ENCODE measurements around the gene UBE2O.

The UBE2O gene

GRCh38 chr17:76485569-76485968, 32.6 kb upstream of the UBE2O start:
- DNase-seq (ENCODE audit: low spot score) = peak; percentile 70

- DNase-seq (ENCODE audit: low spot score) = no peak
Observed at GRCh38 chr17:76484228-76484725, 31.3 kb upstream of the UBE2O start.

GRCh38 chr17:76481071-76481655, 28.2 kb upstream of the UBE2O start:
- DNase-seq (ENCODE audit: low spot score) = peak; percentile 60

GRCh38 chr17:76480632-76481031, 27.7 kb upstream of the UBE2O start:
- no peak for DNase-seq (ENCODE audit: low spot score)

- no peak for DNase-seq (ENCODE audit: low spot score)
Observed at GRCh38 chr17:76479515-76480060, 26.6 kb upstream of the UBE2O start.

- DNase-seq (ENCODE audit: low spot score) = no peak
Observed at GRCh38 chr17:76478730-76479514, 26.0 kb upstream of the UBE2O start.

GRCh38 chr17:76478097-76478496, 25.1 kb upstream of the UBE2O start:
- DNase-seq (ENCODE audit: low spot score) = no peak

GRCh38 chr17:76477576-76477975, 24.6 kb upstream of the UBE2O start:
- DNase-seq (ENCODE audit: low spot score) = no peak

GRCh38 chr17:76476736-76477135, 23.8 kb upstream of the UBE2O start:
- no peak for DNase-seq (ENCODE audit: low spot score)

GRCh38 chr17:76475302-76475701, 22.4 kb upstream of the UBE2O start:
- no peak for DNase-seq (ENCODE audit: low spot score)

GRCh38 chr17:76474894-76475293, 21.9 kb upstream of the UBE2O start:
- DNase-seq (ENCODE audit: low spot score) = no peak

- DNase-seq (ENCODE audit: low spot score) = no peak
Observed at GRCh38 chr17:76474238-76474637, 21.3 kb upstream of the UBE2O start.

- no peak for DNase-seq (ENCODE audit: low spot score)
Observed at GRCh38 chr17:76473541-76473985, 20.6 kb upstream of the UBE2O start.

- DNase-seq (ENCODE audit: low spot score) = no peak
Observed at GRCh38 chr17:76472726-76473125, 19.8 kb upstream of the UBE2O start.

GRCh38 chr17:76472258-76472645, 19.3 kb upstream of the UBE2O start:
- DNase-seq (ENCODE audit: low spot score) = no peak

- no peak for DNase-seq (ENCODE audit: low spot score)
Observed at GRCh38 chr17:76471498-76472257, 18.7 kb upstream of the UBE2O start.

- no peak for DNase-seq (ENCODE audit: low spot score)
Observed at GRCh38 chr17:76469991-76470739, 17.2 kb upstream of the UBE2O start.

- no peak for DNase-seq (ENCODE audit: low spot score)
Observed at GRCh38 chr17:76469076-76469990, 16.4 kb upstream of the UBE2O start.

- DNase-seq (ENCODE audit: low spot score) = no peak
Observed at GRCh38 chr17:76468634-76469010, 15.7 kb upstream of the UBE2O start.

GRCh38 chr17:76467809-76468633, 15.1 kb upstream of the UBE2O start:
- DNase-seq (ENCODE audit: low spot score) = no peak

Data from globus pallidus (tissue), 1 donor.